SU-DHL-6 (cell line): ENCODE data around the gene PMF1.

Source experiments
- H2AFZ ChIP-seq: fragments of 200-600 bp; sonication (generic); 2 replicates; pipeline ENCODE4 v1.6.1; 2014; ENCODE audit warnings: low read depth, mild to moderate bottlenecking, moderate library complexity, mixed read lengths, antibody characterized with exemption, low read length; ENCODE audit not compliant: severe bottlenecking
- H3F3A ChIP-seq: fragments of 200-600 bp; shearing (Covaris generic); 2 replicates; pipeline ENCODE4 v1.6.0; 2016; ENCODE audit warnings: antibody characterized with exemption, mild to moderate bottlenecking; ENCODE audit not compliant: insufficient read depth
- H3K27ac ChIP-seq: fragments of 200-600 bp; sonication (generic); 2 replicates; pipeline ENCODE4 v1.5.1; 2016; ENCODE audit warnings: low read depth, mild to moderate bottlenecking, low read length, moderate library complexity, mixed read lengths
- H3K27me3 ChIP-seq: fragments of 200-600 bp; sonication (generic), shearing (Covaris generic); 2 replicates; pipeline ENCODE4 v1.6.0; 2014; ENCODE audit warnings: mild to moderate bottlenecking, low read length
- H3K36me3 ChIP-seq: fragments of 200-600 bp; sonication (generic); 2 replicates; pipeline ENCODE4 v1.6.1; 2014; ENCODE audit warnings: mild to moderate bottlenecking, low read length, mixed read lengths
- H3K4me2 ChIP-seq: fragments of 300-600, 200-600 bp; shearing (Covaris generic), sonication (generic); 2 replicates; pipeline ENCODE4 v1.6.0; 2014; ENCODE audit warnings: low read length, low read depth, mild to moderate bottlenecking; ENCODE audit not compliant: poor library complexity, severe bottlenecking
- H3K4me3 ChIP-seq: fragments of 200-600 bp; sonication (generic); 2 replicates; pipeline ENCODE4 v1.5.1; 2014; ENCODE audit warnings: antibody characterized with exemption, low read length, mild to moderate bottlenecking, mixed read lengths; ENCODE audit not compliant: insufficient read depth, poor library complexity, severe bottlenecking
- H3K79me2 ChIP-seq: fragments of 200-600 bp; sonication (generic); 2 replicates; pipeline ENCODE4 v1.6.1; 2014; ENCODE audit warnings: mild to moderate bottlenecking, low read length, moderate library complexity; ENCODE audit not compliant: insufficient read depth
- H3K9ac ChIP-seq: fragments of 200-600 bp; sonication (generic); 2 replicates; pipeline ENCODE4 v1.7.0; 2014; ENCODE audit warnings: mild to moderate bottlenecking, low read length
- H3K9me2 ChIP-seq: fragments of 200-600 bp; sonication (generic); replicated peaks from 2 replicates; pipeline ENCODE4 v1.6.1; 2014; ENCODE audit warnings: low read length; ENCODE audit not compliant: insufficient read depth
- H3K9me3 ChIP-seq: fragments of 200-600 bp; sonication (generic); 2 replicates; pipeline ENCODE4 v1.6.1; 2014; ENCODE audit warnings: low read length, mixed read lengths; ENCODE audit not compliant: insufficient read depth
- H4K20me1 ChIP-seq: fragments of 200-600 bp; sonication (generic); 2 replicates; pipeline ENCODE4 v1.6.1; 2014; ENCODE audit warnings: low read depth, mild to moderate bottlenecking, antibody characterized with exemption, low read length, moderate library complexity, mixed read lengths
- CTCF ChIP-seq: fragments of 200-600 bp; sonication (generic); IDR thresholded peaks from one replicate; pipeline ENCODE4 v1.5.1; 2017; ENCODE audit warnings: antibody characterized with exemption, mild to moderate bottlenecking, low read length, moderate library complexity; ENCODE audit not compliant: insufficient read depth, poor library complexity, severe bottlenecking
- EZH2phosphoT487 ChIP-seq: fragments of 200-600 bp; sonication (generic), shearing (Covaris generic); conservative IDR thresholded peaks from 2 replicates; pipeline ENCODE4 v1.6.1; 2018; ENCODE audit warnings: mild to moderate bottlenecking, antibody characterized with exemption, low read length, moderate library complexity, mixed read lengths

Gene PMF1

GRCh38 chr1:156233426-156234127 is 20.8 kb downstream of the PMF1 start:
- no peaks in the 10 kb centered on the region for H3K79me2 ChIP-seq
- no peak overlapping the region for H3K27ac ChIP-seq
- H3K9me3 ChIP-seq = no peaks in the 10 kb centered on the region
- H3K9ac ChIP-seq = no peak overlapping the region
- H3K36me3 ChIP-seq = no peaks in the 10 kb centered on the region
- no peak overlapping the region for H3K4me2 ChIP-seq
- no peaks in the 10 kb centered on the region for H3F3A ChIP-seq
- H3K4me3 ChIP-seq = no peak overlapping the region
- no peak overlapping the region for H2AFZ ChIP-seq
- H3K27me3 ChIP-seq = no peaks in the 10 kb centered on the region
- H4K20me1 ChIP-seq = no peaks in the 10 kb centered on the region
- H3K9me2 ChIP-seq = no peaks in the 10 kb centered on the region
- TF ChIP-seq EZH2phosphoT487 (no peak), CTCF (no peak)

- Histone ChIP-seq H3K9ac (no peak overlapping the region), H3K27ac (no peak overlapping the region), H3K27me3 (no peaks in the 10 kb centered on the region), H3K4me3 (no peak overlapping the region), H3K36me3 (no peaks in the 10 kb centered on the region), H3K9me3 (no peaks in the 10 kb centered on the region), H3K79me2 (no peaks in the 10 kb centered on the region), H2AFZ (no peak overlapping the region), H3K4me2 (no peak overlapping the region), H4K20me1 (no peaks in the 10 kb centered on the region), H3F3A (no peaks in the 10 kb centered on the region), H3K9me2 (no peaks in the 10 kb centered on the region)
- TF ChIP-seq CTCF (no peak), EZH2phosphoT487 (no peak)
Measured at GRCh38 chr1:156236164-156236563, 23.4 kb downstream of the PMF1 start.

GRCh38 chr1:156238248-156238647 is 25.4 kb downstream of the PMF1 start:
- Histone ChIP-seq H3F3A (no peaks in the 10 kb centered on the region), H3K4me2 (no peak overlapping the region), H2AFZ (no peak overlapping the region), H3K9me3 (no peaks in the 10 kb centered on the region), H3K27ac (no peak overlapping the region), H3K4me3 (no peak overlapping the region), H4K20me1 (no peaks in the 10 kb centered on the region), H3K9ac (no peak overlapping the region), H3K36me3 (no peaks in the 10 kb centered on the region), H3K79me2 (no peaks in the 10 kb centered on the region), H3K27me3 (no peaks in the 10 kb centered on the region), H3K9me2 (no peaks in the 10 kb centered on the region)
- TF ChIP-seq EZH2phosphoT487 (no peak), CTCF (no peak)
